ENCODE results near the gene CNTNAP2. TPM values are rescaled to one million over a fixed set of nuclear protein-coding genes. Genes with fewer than 3 reads are reported as not detected.

CNTNAP2 gene
- total RNA-seq, 1 donor from 2014 or later = not detected

GRCh38 chr7:147818317-147818716, 1701.7 kb downstream of the CNTNAP2 start:
- H3K27me3 Mint-ChIP-seq (ENCODE audit: insufficient read depth) = no peaks in the 10 kb centered on the region
- H3K36me3 Mint-ChIP-seq (ENCODE audit: low read depth) = no peaks in the 10 kb centered on the region
- no peaks in the 10 kb centered on the region for H3K4me1 Mint-ChIP-seq (ENCODE audit: low read depth)
- no peaks in the 10 kb centered on the region for H3K9me3 Mint-ChIP-seq
- H3K4me3 Mint-ChIP-seq = no peak overlapping the region
- no peak overlapping the region for H3K27ac Mint-ChIP-seq
- intact Hi-C loops (cut with micrococcal nuclease) = no loop called here
- no peak for DNase-seq (ENCODE audit: low spot score)

- H3K36me3 Mint-ChIP-seq (ENCODE audit: low read depth) = no peaks in the 10 kb centered on the region
- no peak overlapping the region for H3K4me3 Mint-ChIP-seq
- H3K27me3 Mint-ChIP-seq (ENCODE audit: insufficient read depth) = no peaks in the 10 kb centered on the region
- intact Hi-C loops (cut with micrococcal nuclease) = no loop called here
- H3K4me1 Mint-ChIP-seq (ENCODE audit: low read depth) = no peaks in the 10 kb centered on the region
- H3K9me3 Mint-ChIP-seq = no peaks in the 10 kb centered on the region
- DNase-seq (ENCODE audit: low spot score) = no peak
- H3K27ac Mint-ChIP-seq = no peak overlapping the region
Measured at GRCh38 chr7:147824671-147825070, 1708.1 kb downstream of the CNTNAP2 start.

GRCh38 chr7:147829016-147829415, 1712.4 kb downstream of the CNTNAP2 start:
- no peaks in the 10 kb centered on the region for H3K36me3 Mint-ChIP-seq (ENCODE audit: low read depth)
- no peak overlapping the region for H3K27ac Mint-ChIP-seq
- no peak for DNase-seq (ENCODE audit: low spot score)
- no peak overlapping the region for H3K4me3 Mint-ChIP-seq
- intact Hi-C loops (cut with micrococcal nuclease) = no loop called here
- no peaks in the 10 kb centered on the region for H3K27me3 Mint-ChIP-seq (ENCODE audit: insufficient read depth)
- no peaks in the 10 kb centered on the region for H3K9me3 Mint-ChIP-seq
- no peaks in the 10 kb centered on the region for H3K4me1 Mint-ChIP-seq (ENCODE audit: low read depth)

- Mint-ChIP-seq H3K9me3 (peaks cover 4% of the 10 kb centered on the region), H3K4me1 (ENCODE audit: low read depth) (no peaks in the 10 kb centered on the region), H3K4me3 (no peak overlapping the region), H3K36me3 (ENCODE audit: low read depth) (no peaks in the 10 kb centered on the region), H3K27ac (no peak overlapping the region), H3K27me3 (ENCODE audit: insufficient read depth) (no peaks in the 10 kb centered on the region)
- intact Hi-C loops (cut with micrococcal nuclease) = no loop called here
- DNase-seq (ENCODE audit: low spot score) = no peak
Measured at GRCh38 chr7:147833557-147833956, 1717.0 kb downstream of the CNTNAP2 start.

- H3K4me1 Mint-ChIP-seq (ENCODE audit: low read depth) = no peaks in the 10 kb centered on the region
- no peak overlapping the region for H3K27ac Mint-ChIP-seq
- H3K27me3 Mint-ChIP-seq (ENCODE audit: insufficient read depth) = no peaks in the 10 kb centered on the region
Measured at GRCh38 chr7:147833970-147834369, 1717.4 kb downstream of the CNTNAP2 start.

GRCh38 chr7:147852833-147853232, 1736.2 kb downstream of the CNTNAP2 start:
- intact Hi-C loops (cut with micrococcal nuclease) = no loop called here
- no peaks in the 10 kb centered on the region for H3K27me3 Mint-ChIP-seq (ENCODE audit: insufficient read depth)
- no peaks in the 10 kb centered on the region for H3K4me1 Mint-ChIP-seq (ENCODE audit: low read depth)
- no peaks in the 10 kb centered on the region for H3K36me3 Mint-ChIP-seq (ENCODE audit: low read depth)
- no peak overlapping the region for H3K27ac Mint-ChIP-seq
- H3K4me3 Mint-ChIP-seq = no peak overlapping the region
- DNase-seq (ENCODE audit: low spot score) = no peak
- H3K9me3 Mint-ChIP-seq = peaks cover 14% of the 10 kb centered on the region

More at GRCh38 chr7:147833970-147834369, 1717.4 kb downstream of the CNTNAP2 start:
- H3K36me3 Mint-ChIP-seq (ENCODE audit: low read depth) = no peaks in the 10 kb centered on the region
- intact Hi-C loops (cut with micrococcal nuclease) = no loop called here
- DNase-seq (ENCODE audit: low spot score) = no peak
- H3K4me3 Mint-ChIP-seq = no peak overlapping the region
- peaks cover 6% of the 10 kb centered on the region for H3K9me3 Mint-ChIP-seq

- Mint-ChIP-seq H3K27ac (no peak overlapping the region), H3K36me3 (ENCODE audit: low read depth) (no peaks in the 10 kb centered on the region), H3K4me3 (no peak overlapping the region), H3K4me1 (ENCODE audit: low read depth) (no peaks in the 10 kb centered on the region), H3K27me3 (ENCODE audit: insufficient read depth) (no peaks in the 10 kb centered on the region), H3K9me3 (peaks cover 7% of the 10 kb centered on the region)
- intact Hi-C loops (cut with micrococcal nuclease) = no loop called here
- DNase-seq (ENCODE audit: low spot score) = no peak
Measured at GRCh38 chr7:147857152-147858140, 1740.8 kb downstream of the CNTNAP2 start.

- Mint-ChIP-seq H3K9me3 (peaks cover 7% of the 10 kb centered on the region), H3K4me3 (no peak overlapping the region), H3K36me3 (ENCODE audit: low read depth) (no peaks in the 10 kb centered on the region), H3K4me1 (ENCODE audit: low read depth) (no peaks in the 10 kb centered on the region), H3K27ac (no peak overlapping the region), H3K27me3 (ENCODE audit: insufficient read depth) (no peaks in the 10 kb centered on the region)
- no peak for DNase-seq (ENCODE audit: low spot score)
- intact Hi-C loops (cut with micrococcal nuclease) = no loop called here
Measured at GRCh38 chr7:147858421-147858820, 1741.8 kb downstream of the CNTNAP2 start.

GRCh38 chr7:147859033-147859432, 1742.4 kb downstream of the CNTNAP2 start:
- no peak for DNase-seq (ENCODE audit: low spot score)

GRCh38 chr7:147859486-147859885, 1742.9 kb downstream of the CNTNAP2 start:
- Mint-ChIP-seq H3K4me1 (ENCODE audit: low read depth) (no peaks in the 10 kb centered on the region), H3K36me3 (ENCODE audit: low read depth) (no peaks in the 10 kb centered on the region), H3K9me3 (peaks cover 7% of the 10 kb centered on the region), H3K27ac (no peak overlapping the region), H3K27me3 (ENCODE audit: insufficient read depth) (no peaks in the 10 kb centered on the region), H3K4me3 (no peak overlapping the region)
- intact Hi-C loops (cut with micrococcal nuclease) = no loop called here
- DNase-seq (ENCODE audit: low spot score) = no peak

More at GRCh38 chr7:147859033-147859432, 1742.4 kb downstream of the CNTNAP2 start:
- Mint-ChIP-seq H3K27me3 (ENCODE audit: insufficient read depth) (no peaks in the 10 kb centered on the region), H3K36me3 (ENCODE audit: low read depth) (no peaks in the 10 kb centered on the region), H3K27ac (no peak overlapping the region), H3K9me3 (peaks cover 7% of the 10 kb centered on the region), H3K4me3 (no peak overlapping the region), H3K4me1 (ENCODE audit: low read depth) (no peaks in the 10 kb centered on the region)
- intact Hi-C loops (cut with micrococcal nuclease) = no loop called here

GRCh38 chr7:147861058-147861716, 1744.6 kb downstream of the CNTNAP2 start:
- Mint-ChIP-seq H3K36me3 (ENCODE audit: low read depth) (no peaks in the 10 kb centered on the region), H3K27me3 (ENCODE audit: insufficient read depth) (no peaks in the 10 kb centered on the region), H3K27ac (no peak overlapping the region), H3K4me3 (no peak overlapping the region), H3K4me1 (ENCODE audit: low read depth) (no peaks in the 10 kb centered on the region), H3K9me3 (peaks cover 15% of the 10 kb centered on the region)
- no peak for DNase-seq (ENCODE audit: low spot score)
- intact Hi-C loops (cut with micrococcal nuclease) = no loop called here

GRCh38 chr7:147861945-147862344, 1745.3 kb downstream of the CNTNAP2 start:
- Mint-ChIP-seq H3K27ac (no peak overlapping the region), H3K4me1 (ENCODE audit: low read depth) (no peaks in the 10 kb centered on the region), H3K27me3 (ENCODE audit: insufficient read depth) (no peaks in the 10 kb centered on the region), H3K36me3 (ENCODE audit: low read depth) (no peaks in the 10 kb centered on the region), H3K9me3 (peaks cover 16% of the 10 kb centered on the region), H3K4me3 (no peak overlapping the region)
- intact Hi-C loops (cut with micrococcal nuclease) = no loop called here
- DNase-seq (ENCODE audit: low spot score) = no peak

- intact Hi-C loops (cut with micrococcal nuclease) = no loop called here
- Mint-ChIP-seq H3K4me1 (ENCODE audit: low read depth) (no peaks in the 10 kb centered on the region), H3K4me3 (no peak overlapping the region), H3K36me3 (ENCODE audit: low read depth) (no peaks in the 10 kb centered on the region), H3K27ac (no peak overlapping the region), H3K9me3 (peaks cover 15% of the 10 kb centered on the region), H3K27me3 (ENCODE audit: insufficient read depth) (no peaks in the 10 kb centered on the region)
- no peak for DNase-seq (ENCODE audit: low spot score)
Measured at GRCh38 chr7:147869456-147869855, 1752.9 kb downstream of the CNTNAP2 start.
